GM12892 (cell line): ENCODE data around the gene TRIM14.
"Not testable (repeated sequence)": the region's sequence is repeated elsewhere in the genome, so short reads cannot be mapped to it uniquely, and the experiment has no call there.

Experiments used
- DNase-seq: peaks from one replicate; pipeline ENCODE4 v3.0.0; 2011; ENCODE audit not compliant: insufficient read length
- FAIRE-seq: peaks from 2 replicates; lab custom pipeline; 2011; peaks lifted over from hg19 to GRCh38; lab: Jason Lieb, UNC
- POLR2A ChIP-seq: IDR thresholded peaks from 2 replicates; pipeline ENCODE4 v1.6.1; 2011; ENCODE audit warnings: low read depth, low read length, control low read depth
- POLR2AphosphoS5 ChIP-seq: IDR thresholded peaks from 2 replicates; pipeline ENCODE4 v1.6.1; 2011; ENCODE audit warnings: low read depth, low read length, control low read depth
- TAF1 ChIP-seq: IDR thresholded peaks from 2 replicates; pipeline ENCODE4 v1.6.1; 2011; ENCODE audit warnings: low read depth, mild to moderate bottlenecking, control low read depth, low read length, borderline replicate concordance

TRIM14 gene

GRCh38 chr9:98087420-98088354 is 31.3 kb downstream of the TRIM14 start:
- FAIRE-seq, result no peak
- TF ChIP-seq TAF1 (no peak), POLR2A (no peak), POLR2AphosphoS5 (no peak)
- no peak for DNase-seq

- TF ChIP-seq TAF1, result no peak
- no peak for TF ChIP-seq POLR2AphosphoS5
- no peak for TF ChIP-seq POLR2A
- DNase-seq, result no peak
- no peak for FAIRE-seq
Observed at GRCh38 chr9:98086461-98086860, 32.6 kb downstream of the TRIM14 start.

GRCh38 chr9:98085944-98086343 is 33.1 kb downstream of the TRIM14 start:
- no peak for FAIRE-seq

GRCh38 chr9:98085058-98085457 is 34.0 kb downstream of the TRIM14 start:
- DNase-seq (no peak), FAIRE-seq (no peak)
- no peak for TF ChIP-seq POLR2A
- no peak for TF ChIP-seq TAF1
- TF ChIP-seq POLR2AphosphoS5, result no peak

More at GRCh38 chr9:98085944-98086343, 33.1 kb downstream of the TRIM14 start:
- DNase-seq, result no peak
- no peak for TF ChIP-seq TAF1
- TF ChIP-seq POLR2A, result no peak
- no peak for TF ChIP-seq POLR2AphosphoS5

- no peak for FAIRE-seq
- no peak for TF ChIP-seq TAF1
- TF ChIP-seq POLR2AphosphoS5, result no peak
- TF ChIP-seq POLR2A, result no peak
- DNase-seq, result no peak
Observed at GRCh38 chr9:98084396-98084795, 34.6 kb downstream of the TRIM14 start.

GRCh38 chr9:98083566-98084183 is 35.3 kb downstream of the TRIM14 start:
- DNase-seq (no peak), FAIRE-seq (no peak)
- TF ChIP-seq POLR2A (no peak), POLR2AphosphoS5 (no peak), TAF1 (no peak)

GRCh38 chr9:98083061-98083501 is 35.9 kb downstream of the TRIM14 start:
- no peak for FAIRE-seq
- no peak for TF ChIP-seq POLR2AphosphoS5
- TF ChIP-seq TAF1, result no peak
- TF ChIP-seq POLR2A, result no peak
- DNase-seq, result no peak

- TF ChIP-seq POLR2A (no peak), TAF1 (no peak), POLR2AphosphoS5 (no peak)
- FAIRE-seq, result no peak
- DNase-seq, result no peak
Observed at GRCh38 chr9:98081477-98082219, 37.4 kb downstream of the TRIM14 start.

GRCh38 chr9:98080780-98081179 is 38.2 kb downstream of the TRIM14 start:
- TF ChIP-seq TAF1, result no peak
- no peak for TF ChIP-seq POLR2AphosphoS5
- no peak for TF ChIP-seq POLR2A
- DNase-seq, result no peak
- no peak for FAIRE-seq

- DNase-seq (no peak), FAIRE-seq (no peak)
- no peak for TF ChIP-seq TAF1
Observed at GRCh38 chr9:98080326-98080725, 38.7 kb downstream of the TRIM14 start.

- no peak for DNase-seq
- TF ChIP-seq TAF1 (no peak), POLR2AphosphoS5 (no peak), POLR2A (no peak)
- no peak for FAIRE-seq
Observed at GRCh38 chr9:98078895-98079294, 40.1 kb downstream of the TRIM14 start.

GRCh38 chr9:98076514-98076890 is 42.5 kb downstream of the TRIM14 start:
- FAIRE-seq, DNase-seq: not testable (repeated sequence)

GRCh38 chr9:98075332-98075805 is 43.7 kb downstream of the TRIM14 start:
- DNase-seq, result no peak
- FAIRE-seq, result no peak
- no peak for TF ChIP-seq POLR2AphosphoS5
- no peak for TF ChIP-seq TAF1
- TF ChIP-seq POLR2A, result no peak
